Endothelial cell of umbilical vein (primary cell): Measurements from ENCODE around the gene IGSF3. TPM values are rescaled to one million over a fixed set of nuclear protein-coding genes. Genes with fewer than 3 reads are reported as not detected.

ENCODE experiments used
- BruUV-seq: library from RNA; stranded (reverse); fragments of 400-500 nt; replicated peaks from 2 replicates; lab custom pipeline; 2021; lab: Mats Ljungman, UMichigan
- CTCF ChIA-PET: fragments of 300-600, 350-600 bp; sonication (Branson Sonifier 250); formaldehyde crosslinking; loops from one replicate; lab custom pipeline; 2021; ENCODE audit warnings: antibody characterized with exemption, inconsistent platforms; lab: Charles Lee
- POLR2A ChIA-PET: fragments of 300-600, 350-600 bp; sonication (Branson Sonifier 250); formaldehyde crosslinking; loops from one replicate; lab custom pipeline; 2021; ENCODE audit warnings: antibody characterized with exemption, inconsistent platforms; lab: Charles Lee
- DNase-seq: peaks from one replicate; pipeline ENCODE4 v3.0.0-alpha.2; 2011; ENCODE audit warnings: low read depth, low spot score
- FAIRE-seq: peaks from 2 replicates; lab custom pipeline; 2011; peaks lifted over from hg19 to GRCh38; lab: Jason Lieb, UNC
- H2AFZ ChIP-seq: 2 replicates; pipeline ENCODE4 v1.6.0; 2012; ENCODE audit warnings: low read depth, low read length, control low read depth, inconsistent platforms
- H3K27ac ChIP-seq: 2 replicates; pipeline ENCODE4 v1.5.1; 2011; ENCODE audit warnings: low read depth, mild to moderate bottlenecking, control low read depth, low read length, moderate library complexity; ENCODE audit not compliant: insufficient read depth
- H3K27me3 ChIP-seq, 2 experiments: 2 replicates each; pipeline versions ENCODE4 v1.6.0 to v1.6.1; 2011; ENCODE audit warnings: low read length in 2 of 2, mixed read lengths in 1 of 2; ENCODE audit not compliant: control insufficient read depth in 2 of 2, insufficient read depth in 2 of 2
- H3K36me3 ChIP-seq, 2 experiments: 2 replicates in 1 of 2; 3 replicates in 1 of 2; pipeline ENCODE4 v1.5.1; 2011; ENCODE audit warnings: low read length in 2 of 2, mild to moderate bottlenecking in 1 of 2, moderate library complexity in 1 of 2; ENCODE audit not compliant: control insufficient read depth in 2 of 2, insufficient read depth in 2 of 2; ENCODE audit errors: extremely low read depth in 1 of 2
- H3K4me1 ChIP-seq: 3 replicates; pipeline ENCODE4 v1.5.1; 2011; ENCODE audit warnings: mild to moderate bottlenecking, low read length; ENCODE audit not compliant: control insufficient read depth, insufficient read depth; ENCODE audit errors: extremely low read depth
- H3K4me2 ChIP-seq: 2 replicates; pipeline ENCODE4 v1.6.1; 2011; ENCODE audit warnings: low read length, control low read depth, mixed read lengths; ENCODE audit not compliant: insufficient read depth
- H3K4me3 ChIP-seq, 3 experiments: fragments of 200-600 bp in 1 of 3; sonication (generic), shearing (Covaris generic) in 1 of 3; replicated peaks in 1 of 3; 2 replicates each; pipeline ENCODE4 v1.5.1; 2011 to 2016; ENCODE audit warnings: control low read depth in 3 of 3, low read length in 3 of 3, mild to moderate bottlenecking in 2 of 3, inconsistent platforms in 1 of 3, low read depth in 1 of 3, moderate library complexity in 1 of 3; ENCODE audit not compliant: insufficient read depth in 1 of 3
- H3K79me2 ChIP-seq: 2 replicates; pipeline ENCODE4 v1.6.0; 2012; ENCODE audit warnings: low read length, inconsistent platforms; ENCODE audit not compliant: control insufficient read depth, insufficient read depth
- H3K9ac ChIP-seq: replicated peaks from 2 replicates; pipeline ENCODE3; 2011; ENCODE audit warnings: low read length, control low read depth; ENCODE audit not compliant: insufficient read depth; ENCODE audit errors: extremely low read depth
- H3K9me1 ChIP-seq: replicated peaks from 3 replicates; pipeline ENCODE4 v1.6.0; 2011; ENCODE audit warnings: mild to moderate bottlenecking, low read length; ENCODE audit not compliant: control insufficient read depth, insufficient read depth; ENCODE audit errors: extremely low read depth
- H3K9me3 ChIP-seq: replicated peaks from 2 replicates; pipeline ENCODE4 v1.5.1; 2012; ENCODE audit warnings: low read length, inconsistent platforms; ENCODE audit not compliant: control insufficient read depth, insufficient read depth
- H4K20me1 ChIP-seq: replicated peaks from 2 replicates; pipeline ENCODE3; 2011; ENCODE audit warnings: mild to moderate bottlenecking, low read length; ENCODE audit not compliant: control insufficient read depth, insufficient read depth; ENCODE audit errors: extremely low read depth
- EZH2 ChIP-seq: IDR thresholded peaks from 2 replicates; pipeline ENCODE4 v1.6.1; 2012; ENCODE audit warnings: borderline replicate concordance, low read depth, mild to moderate bottlenecking, moderate library complexity, low read length, inconsistent platforms; ENCODE audit not compliant: severe bottlenecking
- FOS ChIP-seq: IDR thresholded peaks from 2 replicates; pipeline ENCODE4 v1.6.1; 2011; ENCODE audit warnings: mild to moderate bottlenecking, low read length, moderate library complexity, borderline replicate concordance; ENCODE audit not compliant: insufficient read depth
- GATA2 ChIP-seq: IDR thresholded peaks from 2 replicates; pipeline ENCODE4 v1.7.0; 2011; ENCODE audit warnings: low read depth, mild to moderate bottlenecking, moderate library complexity, mixed read lengths, low read length; ENCODE audit not compliant: insufficient read length, insufficient read depth
- JUN ChIP-seq: IDR thresholded peaks from 2 replicates; pipeline ENCODE4 v1.6.1; 2011; ENCODE audit warnings: borderline replicate concordance, low read depth; ENCODE audit not compliant: insufficient read length, insufficient read depth
- MAX ChIP-seq: IDR thresholded peaks from 2 replicates; pipeline ENCODE4 v1.6.1; 2011; ENCODE audit not compliant: insufficient read depth, insufficient read length
- MYC ChIP-seq: IDR thresholded peaks from one replicate; pipeline ENCODE4 v1.6.1; 2011; ENCODE audit warnings: mild to moderate bottlenecking, low read depth, low read length
- POLR2A ChIP-seq: IDR thresholded peaks from 2 replicates; pipeline ENCODE4 v1.6.1; 2012; ENCODE audit warnings: low read depth, mild to moderate bottlenecking, control low read depth, low read length
- POLR2AphosphoS5 ChIP-seq: IDR thresholded peaks from 2 replicates; pipeline ENCODE4 v1.6.1; 2012; ENCODE audit warnings: low read depth, mild to moderate bottlenecking, control low read depth, low read length, moderate library complexity; ENCODE audit not compliant: insufficient read depth
- dilution Hi-C: fragments of 300-500 bp; cut with MboI; formaldehyde crosslinking; loops from one replicate; pipeline ENCODE4 v1.15.0; 2019; ENCODE audit warnings: low sequenced_read_pairs; ENCODE audit not compliant: extremely low pct_ligation_motif_present
- intact Hi-C: fragments of 100-400 bp; cut with micrococcal nuclease; formaldehyde crosslinking; loops from one replicate; pipeline ENCODE4 v1.10.0; 2022
- polyA plus RNA-seq, 4 experiments: library from polyadenylated mRNA; depleted of rRNA in 3 of 4; stranded (reverse) in 3 of 4; unstranded in 1 of 4; fragments of >200 nt; gene quantifications; 2 replicates each; pipeline versions ENCODE4 v1.2.1 to v1.2.3, GENCODE V29; 2011 to 2012; ENCODE audit warnings: missing spikeins in 1 of 4
- total RNA-seq: library from RNA; stranded (reverse); gene quantifications from 2 replicates; pipeline ENCODE4 v1.2.3, GENCODE V29; 2021
- TF ChIP-seq, protein P1 (sequence below), 2 donors: IDR thresholded peaks; 1 replicate in 1 of 2; 2 replicates in 1 of 2; pipeline ENCODE4 v1.5.1; 2011; ENCODE audit warnings: low read length in 2 of 2, mild to moderate bottlenecking in 2 of 2, moderate library complexity in 2 of 2, control low read depth in 1 of 2, inconsistent platforms in 1 of 2, low read depth in 1 of 2; ENCODE audit not compliant: insufficient read depth in 1 of 2; ENCODE audit errors: extremely low read depth in 1 of 2

Gene IGSF3
- total and polyA plus RNA-seq, 2 donors (not counting 3 experiments of a cell fraction or from before 2014, with no cell fraction given): 0.63 to 2.2 TPM

GRCh38 chr1:116679091-116679827 is 11.7 kb upstream of the IGSF3 start:
- ChIA-PET POLR2A (no interaction called here), CTCF (no interaction called here)
- H3K9ac ChIP-seq: no peak overlapping the region
- DNase-seq (no peak), FAIRE-seq (no peak)
- TF ChIP-seq JUN: no peak
- TF ChIP-seq MAX: no peak
- TF ChIP-seq, protein P1, sequence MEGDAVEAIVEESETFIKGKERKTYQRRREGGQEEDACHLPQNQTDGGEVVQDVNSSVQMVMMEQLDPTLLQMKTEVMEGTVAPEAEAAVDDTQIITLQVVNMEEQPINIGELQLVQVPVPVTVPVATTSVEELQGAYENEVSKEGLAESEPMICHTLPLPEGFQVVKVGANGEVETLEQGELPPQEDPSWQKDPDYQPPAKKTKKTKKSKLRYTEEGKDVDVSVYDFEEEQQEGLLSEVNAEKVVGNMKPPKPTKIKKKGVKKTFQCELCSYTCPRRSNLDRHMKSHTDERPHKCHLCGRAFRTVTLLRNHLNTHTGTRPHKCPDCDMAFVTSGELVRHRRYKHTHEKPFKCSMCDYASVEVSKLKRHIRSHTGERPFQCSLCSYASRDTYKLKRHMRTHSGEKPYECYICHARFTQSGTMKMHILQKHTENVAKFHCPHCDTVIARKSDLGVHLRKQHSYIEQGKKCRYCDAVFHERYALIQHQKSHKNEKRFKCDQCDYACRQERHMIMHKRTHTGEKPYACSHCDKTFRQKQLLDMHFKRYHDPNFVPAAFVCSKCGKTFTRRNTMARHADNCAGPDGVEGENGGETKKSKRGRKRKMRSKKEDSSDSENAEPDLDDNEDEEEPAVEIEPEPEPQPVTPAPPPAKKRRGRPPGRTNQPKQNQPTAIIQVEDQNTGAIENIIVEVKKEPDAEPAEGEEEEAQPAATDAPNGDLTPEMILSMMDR (IDR thresholded peaks at IDR 0.05; ENCODE audit: extremely low read depth in 1 of 2, insufficient read depth in 1 of 2, low read depth in 1 of 2, low read length in 2 of 2): no peak
- TF ChIP-seq EZH2: no peak
- no peak for TF ChIP-seq POLR2AphosphoS5
- no peak for TF ChIP-seq GATA2
- TF ChIP-seq MYC: no peak
- no peak for TF ChIP-seq FOS
- no peak for TF ChIP-seq POLR2A
- BruUV-seq: no TSS peak
- no peak overlapping the region for H3K4me2 ChIP-seq
- H3K27ac ChIP-seq: no peak overlapping the region
- no peaks in the 10 kb centered on the region for H3K36me3 ChIP-seq
- H3K9me1 ChIP-seq: no peaks in the 10 kb centered on the region
- no peaks in the 10 kb centered on the region for H3K9me3 ChIP-seq
- H4K20me1 ChIP-seq: no peaks in the 10 kb centered on the region
- intact Hi-C loops: no loop called here
- no peaks in the 10 kb centered on the region for H3K79me2 ChIP-seq
- H3K4me1 ChIP-seq: no peaks in the 10 kb centered on the region
- H3K27me3 ChIP-seq: peaks cover 0 to 5% of the 10 kb centered on the region in 2 experiments
- no peak overlapping the region for H3K4me3 ChIP-seq
- H2AFZ ChIP-seq: no peak overlapping the region
- dilution Hi-C loops: no loop called here
